Measurements from ENCODE around the gene INKA1.
"Not testable (repeated sequence)": the region's sequence is repeated elsewhere in the genome, so short reads cannot be mapped to it uniquely, and the experiment has no call there.

Gene INKA1

DNA sequence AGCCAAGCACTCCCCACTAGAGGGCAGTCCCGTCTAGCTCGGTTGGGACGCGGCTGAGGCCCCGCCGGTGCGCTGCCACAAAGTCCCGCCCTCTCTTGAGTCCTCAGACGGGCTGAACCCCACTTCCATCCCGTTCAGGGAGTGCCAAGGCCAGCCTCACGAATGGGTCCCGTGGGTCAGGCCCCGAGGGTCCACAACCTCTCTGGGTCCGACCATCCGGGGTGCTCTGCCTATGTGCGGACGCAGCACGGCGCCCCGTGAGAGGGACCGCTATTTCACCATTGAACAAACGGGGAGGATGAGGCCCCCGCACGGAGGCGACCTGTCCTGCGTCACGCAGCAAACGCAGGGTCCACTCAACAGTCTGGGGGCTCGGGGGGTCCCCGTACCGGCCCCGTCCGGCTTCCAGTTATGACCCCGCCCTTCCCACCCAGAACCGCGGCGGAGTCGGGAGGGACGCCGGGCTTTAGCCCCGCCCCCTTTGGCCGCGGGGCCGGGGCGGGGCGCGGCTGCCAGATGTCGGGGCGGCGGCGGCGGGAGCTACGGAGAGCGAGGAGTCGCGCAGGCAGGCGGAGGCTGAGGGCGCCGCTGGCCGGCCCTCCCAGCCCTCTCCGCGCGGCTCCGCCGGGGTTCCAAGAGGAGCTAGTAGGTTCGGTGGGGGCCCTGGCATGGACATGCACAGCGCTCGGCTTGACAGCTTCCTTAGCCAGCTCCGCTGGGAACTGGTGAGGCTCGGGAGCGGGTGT is at the start of gene INKA1:
TSS of gene INKA1 (plus strand) at position 543 of the 746 bp plus-strand sequence. CDS start at position 675, 132 bp downstream.
- no peak for DNase-seq

DNA sequence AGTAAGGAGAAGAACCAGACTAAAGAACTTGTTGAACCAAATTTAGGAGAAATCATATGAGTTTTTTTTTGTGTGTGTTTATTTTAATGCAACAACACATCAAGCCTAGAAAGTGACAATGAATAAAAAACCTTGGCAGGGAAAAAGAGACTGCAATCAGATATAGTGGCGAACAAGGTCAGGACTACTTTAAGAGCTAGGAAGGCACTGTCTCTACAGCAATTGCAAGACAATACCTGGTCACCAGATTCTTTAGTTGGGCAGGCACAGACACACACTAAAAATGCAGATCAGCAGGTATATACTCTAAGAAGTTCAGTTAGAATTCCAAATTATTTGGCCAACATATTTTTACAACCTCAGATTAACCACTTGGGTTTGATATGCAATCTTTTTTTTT is 48.5 kb upstream of the INKA1 start:
- no peak for DNase-seq

DNA sequence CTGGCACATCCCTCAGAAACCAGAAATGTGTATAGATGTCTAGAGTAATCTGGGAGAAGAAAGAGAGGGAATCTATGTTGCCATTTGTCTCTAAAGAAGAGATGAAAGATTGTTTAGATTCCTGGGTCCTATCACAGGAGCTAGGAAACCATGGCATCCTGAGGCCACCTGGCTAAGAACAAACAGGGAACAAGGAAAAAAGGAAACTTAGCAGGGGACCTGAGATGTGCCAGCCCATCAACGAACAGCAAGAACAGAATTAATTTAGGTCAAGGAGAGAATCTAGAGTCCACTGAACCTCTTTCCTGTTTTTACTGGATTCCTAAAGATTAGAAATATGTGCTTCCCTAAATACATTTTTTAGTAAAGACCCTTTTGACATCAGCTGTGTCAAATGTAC is 47.0 kb upstream of the INKA1 start:
- DNase-seq, result no peak

DNA sequence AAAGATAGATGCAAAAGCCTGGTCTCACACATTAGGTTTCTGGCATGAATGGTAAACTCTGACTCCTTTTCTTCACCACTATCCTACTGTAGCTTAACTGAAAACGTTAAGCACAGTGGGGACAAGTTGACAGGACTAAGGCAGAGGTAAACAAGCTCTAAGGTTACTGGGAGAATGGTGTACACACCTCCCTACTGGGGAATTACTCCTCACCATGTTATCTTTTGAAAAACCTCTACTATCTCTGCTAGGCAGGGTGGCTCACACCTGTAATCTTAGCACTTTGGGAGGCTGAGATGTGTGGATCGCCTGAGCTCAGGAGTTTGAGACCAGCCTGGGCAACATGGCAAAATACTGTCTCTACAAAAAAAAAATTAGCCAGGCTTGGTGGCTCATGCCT is 45.9 kb upstream of the INKA1 start:
- DNase-seq, result no peak

DNA sequence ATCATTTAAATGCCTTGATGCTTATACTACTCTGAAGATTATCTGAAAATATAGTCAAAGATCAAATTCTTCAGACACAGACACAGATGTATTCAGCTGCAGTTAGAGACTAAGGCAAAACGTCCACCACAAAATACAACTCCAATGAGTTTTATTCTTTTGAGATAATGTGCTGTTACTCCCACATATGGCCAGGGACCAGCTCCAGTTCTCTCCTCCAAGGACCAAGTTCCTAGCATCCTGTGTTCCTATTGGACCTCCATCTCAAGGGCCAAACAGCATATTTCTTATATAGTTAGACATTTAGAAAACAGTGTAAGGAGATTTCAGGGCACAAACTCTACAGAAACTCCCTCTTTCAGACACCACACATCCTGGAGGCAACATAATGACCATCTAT is 43.8 kb upstream of the INKA1 start:
- no peak for DNase-seq

DNA sequence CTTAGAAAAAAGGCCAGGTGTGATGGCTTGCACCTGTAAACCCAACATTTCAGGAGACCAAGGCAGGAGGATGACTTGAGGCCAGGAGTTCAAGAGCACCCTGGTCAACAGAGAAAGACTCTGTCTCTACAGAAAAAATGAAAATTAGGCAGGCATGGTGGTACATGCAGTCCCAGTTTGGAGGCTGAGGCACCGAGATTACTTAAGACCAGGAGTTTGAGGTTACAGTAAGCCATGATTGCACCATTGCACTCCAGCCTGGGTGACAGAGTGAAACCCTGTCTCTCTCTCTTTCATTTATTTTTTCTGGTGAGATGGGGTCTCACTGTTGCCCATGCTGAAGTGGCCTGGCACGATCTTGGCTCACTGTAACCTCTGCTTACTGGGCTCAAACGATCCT is 41.4 kb upstream of the INKA1 start:
- no peak for DNase-seq

DNA sequence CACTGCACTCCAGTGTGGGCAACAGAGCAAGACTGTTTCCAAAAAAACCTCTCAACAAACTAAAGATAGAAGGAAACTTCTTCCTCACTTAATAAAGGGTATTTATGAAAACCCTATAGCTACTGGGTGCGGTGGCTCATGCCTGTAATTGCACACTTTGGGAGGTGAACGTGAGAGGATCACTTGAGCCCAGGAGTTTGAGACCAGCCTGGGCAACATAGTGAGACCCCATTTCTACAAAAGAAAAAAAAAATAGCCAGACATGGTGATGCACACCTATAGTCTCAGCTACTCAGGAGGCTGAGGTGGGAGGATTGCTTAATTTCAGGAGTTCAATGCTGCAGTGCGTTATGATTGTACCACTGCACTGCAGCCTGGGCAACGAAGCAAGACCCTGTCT is 39.1 kb upstream of the INKA1 start:
- DNase-seq, result no peak

DNA sequence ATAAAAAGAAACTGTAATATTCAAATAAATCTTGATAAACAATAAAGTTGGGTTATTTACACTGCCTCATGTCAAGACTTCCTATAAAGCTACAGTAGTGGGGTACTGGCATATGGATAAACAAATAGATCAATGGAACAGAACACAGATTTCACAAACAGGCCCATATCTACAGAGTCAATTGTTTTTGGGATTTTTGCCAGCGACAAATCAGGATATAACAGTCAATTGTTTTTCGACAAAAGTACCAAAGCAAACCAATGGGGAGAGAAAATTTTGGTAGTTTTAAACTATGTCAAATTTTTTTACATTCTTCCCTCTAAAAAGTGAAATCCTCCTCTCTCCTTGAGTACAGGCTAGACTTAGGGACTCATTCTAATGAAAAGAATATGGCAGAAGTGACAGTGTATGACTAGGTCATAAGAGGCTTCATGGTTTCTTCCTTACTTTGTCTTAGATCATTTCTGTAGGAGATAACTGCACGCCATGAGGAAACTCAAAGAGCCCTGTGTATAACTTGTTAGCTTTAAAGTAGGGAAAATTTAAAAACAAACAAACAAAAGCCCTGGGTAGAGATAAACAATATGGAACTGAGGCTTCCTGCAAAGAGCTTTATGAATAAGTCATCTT is 33.7 kb upstream of the INKA1 start:
- no peak for DNase-seq

DNA sequence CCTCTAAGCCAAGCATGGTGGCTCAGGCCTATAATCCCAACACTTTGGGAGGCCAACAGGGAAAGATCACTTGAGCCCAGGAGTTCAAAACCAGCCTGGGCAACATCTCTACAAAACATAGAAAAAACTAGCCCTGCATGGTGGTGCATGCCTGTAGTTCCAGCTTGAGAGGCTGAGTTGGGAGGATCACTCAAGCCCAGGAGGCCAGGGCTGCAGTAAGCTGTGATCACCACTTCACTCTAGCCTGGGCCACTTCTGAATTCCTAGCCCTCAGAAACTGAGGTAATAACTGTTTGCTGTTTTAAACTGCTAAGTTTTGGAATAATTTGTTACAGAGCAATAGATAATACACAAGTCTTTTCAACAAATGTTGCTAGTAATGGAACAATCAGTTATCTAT is 33.1 kb upstream of the INKA1 start:
- DNase-seq, result no peak

DNA sequence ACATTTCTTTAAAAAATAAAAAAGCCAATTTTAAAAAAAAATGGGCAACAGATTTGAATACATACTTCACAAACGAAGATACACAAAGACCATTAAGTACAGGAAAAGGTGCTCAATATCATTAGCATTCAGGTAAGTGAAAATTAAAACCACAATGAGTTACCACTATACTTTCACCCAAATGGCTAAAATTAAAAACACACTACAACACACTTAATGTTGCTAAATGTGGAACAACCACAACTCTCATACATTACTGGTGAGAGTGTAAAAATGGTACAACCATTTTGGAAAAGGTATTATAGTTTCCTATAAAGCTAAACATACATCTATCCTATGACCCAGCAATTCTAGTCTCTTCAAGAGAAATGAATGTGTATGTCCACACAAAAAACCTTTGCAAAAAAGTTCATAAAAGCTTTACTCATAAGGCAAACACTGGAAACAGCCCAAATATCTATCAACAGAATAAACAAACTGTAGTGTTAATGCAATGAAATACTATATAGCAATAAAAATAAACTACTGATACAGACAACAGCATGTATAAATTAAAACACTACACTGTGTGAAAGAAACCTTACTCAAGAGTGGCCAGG is 31.6 kb upstream of the INKA1 start:
- DNase-seq, result no peak

DNA sequence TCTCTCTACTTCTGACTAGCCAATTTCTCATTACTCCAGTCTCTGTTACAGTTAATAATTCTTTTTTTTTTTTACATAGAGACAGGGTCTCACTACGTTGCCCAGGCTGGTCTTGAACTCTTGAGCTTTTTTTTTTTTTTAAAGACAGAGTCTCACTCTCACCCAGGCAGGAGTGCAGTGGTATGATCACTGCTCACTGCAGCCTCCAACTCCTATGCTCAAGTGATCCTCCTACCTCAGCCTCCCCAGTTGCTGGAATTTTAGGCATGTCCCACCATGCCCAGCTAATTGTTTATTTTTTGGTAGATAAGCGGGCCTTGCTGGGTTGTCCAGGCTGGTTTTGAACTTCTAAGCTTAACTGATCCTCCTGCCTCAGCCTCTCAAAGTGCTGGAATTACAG is 30.4 kb upstream of the INKA1 start:
- DNase-seq, result no peak

DNA sequence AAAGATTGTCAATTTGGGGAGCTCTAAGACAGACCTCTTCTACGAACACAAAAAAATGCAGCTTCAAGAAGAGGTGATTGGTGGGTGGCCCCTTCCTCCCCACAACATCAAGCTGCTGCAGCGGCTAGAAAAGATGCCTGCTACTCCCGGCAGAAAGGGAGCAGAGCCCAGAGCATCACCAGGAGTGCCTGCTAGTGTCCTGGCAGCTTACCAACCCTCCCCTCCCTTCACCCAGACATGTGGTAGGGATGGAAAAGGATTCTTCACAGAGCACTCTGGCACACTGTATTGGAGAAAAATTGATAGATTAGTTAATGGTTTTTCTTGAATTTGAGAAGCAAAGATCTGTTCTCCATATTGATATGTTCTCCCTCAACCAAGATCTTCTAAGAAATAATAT is 27.5 kb upstream of the INKA1 start:
- no peak for DNase-seq

DNA sequence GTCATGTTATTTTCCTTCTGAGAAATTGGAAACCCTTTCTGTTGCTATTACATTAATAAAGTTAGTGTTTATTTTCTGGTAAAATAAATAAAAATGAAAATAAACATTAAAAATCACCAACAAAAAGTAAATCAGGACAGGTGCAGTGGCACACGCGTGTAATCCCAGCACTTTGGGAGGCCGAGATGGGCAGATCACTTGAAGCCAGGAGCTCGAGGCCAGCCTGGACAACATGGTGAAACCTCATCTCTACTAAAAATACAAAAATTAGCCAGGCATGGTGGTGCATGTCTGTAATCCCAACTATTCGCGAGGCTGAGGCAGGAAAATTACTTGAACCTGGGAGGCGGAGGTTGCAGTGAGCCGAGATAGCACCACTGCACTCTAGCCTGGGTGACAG is 27.0 kb upstream of the INKA1 start:
- DNase-seq, result not testable (repeated sequence)

DNA sequence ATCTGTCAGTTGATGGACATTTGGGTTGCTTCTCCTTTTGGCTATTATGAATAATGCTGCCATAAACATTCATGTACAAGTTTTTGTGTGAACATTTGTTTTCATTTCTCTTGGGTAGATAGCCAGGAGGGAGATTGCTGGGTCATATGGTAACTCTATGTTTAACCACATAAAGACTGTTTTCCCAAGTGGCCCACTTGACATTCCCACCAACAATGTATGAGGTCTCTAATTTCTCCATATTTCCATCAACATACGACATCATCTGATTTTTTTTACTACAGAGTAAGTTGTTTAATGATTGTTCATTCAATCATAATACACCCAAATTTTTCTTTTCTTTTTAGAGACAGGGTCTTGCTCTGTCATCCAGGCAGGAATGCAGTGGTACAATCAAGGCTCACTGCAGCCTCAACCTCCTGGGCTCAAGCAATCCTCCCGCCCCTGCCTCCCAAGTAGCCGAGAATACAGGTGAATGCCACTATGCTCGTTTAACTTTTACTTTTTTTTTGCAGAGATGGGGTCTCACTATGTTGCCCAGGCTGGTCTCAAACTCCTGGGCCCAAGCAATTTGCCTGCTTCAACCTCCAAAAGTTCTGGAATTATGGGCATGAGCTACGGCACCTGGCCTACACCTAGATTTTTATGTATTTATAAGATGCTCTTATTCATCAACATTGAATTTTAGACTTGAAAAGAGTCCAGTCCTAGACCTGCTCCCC is 23.5 kb upstream of the INKA1 start:
- no peak for DNase-seq

DNA sequence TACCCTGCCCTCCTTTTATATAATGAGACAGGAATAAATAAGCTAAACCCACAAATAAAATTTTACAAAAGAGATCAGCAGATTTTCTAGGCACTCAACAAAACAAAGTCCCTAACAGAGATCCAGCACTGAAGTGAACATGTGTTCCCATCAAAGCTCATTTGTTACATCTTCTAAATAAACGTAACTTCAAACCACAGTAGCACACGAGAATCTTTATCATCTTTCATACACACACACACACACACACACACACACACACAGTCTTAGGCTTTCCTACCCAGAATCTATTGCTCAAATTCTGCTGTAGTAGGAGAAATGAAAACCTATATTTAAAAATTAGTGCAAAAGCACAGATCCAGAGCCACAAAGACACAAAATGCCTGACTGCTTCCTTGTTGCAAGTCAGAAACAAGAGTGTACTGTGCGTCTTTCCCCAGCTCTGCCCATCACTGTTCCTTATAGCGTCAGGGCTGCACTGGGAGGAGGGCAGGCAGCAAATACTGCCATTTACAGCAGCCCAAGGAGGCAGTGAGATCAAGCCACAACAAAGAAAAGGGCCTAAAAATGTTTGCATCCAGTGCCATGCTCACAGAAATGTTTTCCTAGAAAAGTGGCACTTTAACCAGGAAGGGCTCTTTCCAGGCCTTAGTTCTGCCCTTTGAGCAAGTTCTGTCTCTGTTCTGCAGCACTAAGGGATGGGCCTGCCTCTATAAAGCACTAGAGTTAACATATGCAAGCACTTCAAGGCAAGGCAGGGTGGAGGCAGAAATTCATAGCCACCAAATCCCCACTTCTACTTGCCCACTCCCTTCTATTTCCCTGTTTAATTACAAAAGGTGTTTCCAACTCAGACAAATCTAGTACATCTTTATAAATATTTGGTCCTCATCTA is 22.7 kb upstream of the INKA1 start:
- no peak for DNase-seq

DNA sequence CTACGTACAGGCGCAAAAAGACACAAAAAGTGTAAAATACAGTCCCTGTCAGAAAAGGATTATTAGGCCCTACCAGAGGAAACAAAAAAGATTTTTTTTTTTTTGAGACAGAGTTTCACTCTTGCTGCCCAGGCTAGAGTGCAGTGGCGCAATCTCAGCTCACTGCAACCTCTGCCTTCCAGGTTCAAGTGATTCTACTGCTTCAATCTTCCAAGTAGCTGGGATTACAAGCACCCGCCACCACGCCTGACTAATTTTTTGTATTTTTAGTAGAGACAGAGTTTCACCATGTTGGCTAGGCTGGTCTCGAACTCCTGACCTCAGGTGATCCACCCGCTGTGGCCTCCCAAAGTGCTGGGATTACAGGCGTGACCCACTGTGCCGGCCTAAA is 22.1 kb upstream of the INKA1 start:
- not testable (repeated sequence) for DNase-seq

DNA sequence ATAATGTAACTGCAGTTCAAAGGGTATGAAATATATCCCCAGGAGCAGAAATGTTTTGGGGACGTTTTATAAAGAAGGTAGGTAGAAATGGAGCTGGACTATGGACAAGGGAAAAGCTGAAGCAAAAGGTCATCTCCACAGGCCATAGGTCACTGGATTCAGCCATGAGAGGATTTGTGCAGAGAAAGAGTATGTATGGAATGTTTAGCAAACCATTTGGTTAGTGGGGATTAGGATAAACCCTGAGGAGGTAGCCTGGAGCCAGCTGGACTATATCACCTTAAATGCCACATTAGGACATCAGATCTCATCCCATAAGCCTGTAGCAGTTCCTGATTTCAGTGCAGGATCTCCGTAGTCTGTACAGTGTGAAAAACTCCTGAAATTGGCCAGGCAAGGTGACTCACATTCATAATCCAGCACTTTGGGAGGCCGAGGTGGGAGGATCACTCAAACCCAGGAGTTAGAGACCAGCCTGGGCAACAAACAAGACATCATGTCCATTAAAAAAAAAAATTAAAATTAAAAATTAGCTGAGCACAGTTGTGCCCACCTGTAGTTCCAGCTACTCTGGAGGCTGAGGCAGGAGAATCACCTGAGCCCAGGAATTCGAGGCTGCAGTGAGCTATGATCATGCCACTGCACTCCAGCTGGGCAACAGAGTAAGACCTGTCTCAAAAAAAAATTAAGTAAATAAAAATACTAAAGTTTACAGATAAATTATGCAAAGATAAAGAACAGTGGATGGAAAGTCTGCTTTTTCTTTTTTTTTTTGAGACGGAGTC is 21.5 kb upstream of the INKA1 start:
- DNase-seq, result no peak

DNA sequence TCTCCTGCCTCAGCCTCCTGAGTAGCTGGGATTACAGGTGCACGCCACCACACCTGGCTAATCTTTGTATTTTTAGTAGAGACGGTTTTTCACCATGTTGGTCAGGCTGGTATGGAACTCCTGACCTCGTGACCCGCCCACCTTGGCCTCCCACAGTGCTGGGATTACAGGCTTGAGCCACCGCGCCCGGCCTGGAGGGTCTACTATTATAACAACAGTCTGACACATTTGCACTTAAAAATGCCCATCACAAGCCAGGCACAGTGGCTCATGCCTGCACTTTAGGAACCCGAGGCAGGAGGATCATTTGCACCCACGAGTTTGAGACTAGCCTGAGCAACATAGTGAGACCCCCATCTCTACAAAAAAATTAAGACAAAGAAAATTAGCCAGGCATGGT is 20.8 kb upstream of the INKA1 start:
- not testable (repeated sequence) for DNase-seq

DNA sequence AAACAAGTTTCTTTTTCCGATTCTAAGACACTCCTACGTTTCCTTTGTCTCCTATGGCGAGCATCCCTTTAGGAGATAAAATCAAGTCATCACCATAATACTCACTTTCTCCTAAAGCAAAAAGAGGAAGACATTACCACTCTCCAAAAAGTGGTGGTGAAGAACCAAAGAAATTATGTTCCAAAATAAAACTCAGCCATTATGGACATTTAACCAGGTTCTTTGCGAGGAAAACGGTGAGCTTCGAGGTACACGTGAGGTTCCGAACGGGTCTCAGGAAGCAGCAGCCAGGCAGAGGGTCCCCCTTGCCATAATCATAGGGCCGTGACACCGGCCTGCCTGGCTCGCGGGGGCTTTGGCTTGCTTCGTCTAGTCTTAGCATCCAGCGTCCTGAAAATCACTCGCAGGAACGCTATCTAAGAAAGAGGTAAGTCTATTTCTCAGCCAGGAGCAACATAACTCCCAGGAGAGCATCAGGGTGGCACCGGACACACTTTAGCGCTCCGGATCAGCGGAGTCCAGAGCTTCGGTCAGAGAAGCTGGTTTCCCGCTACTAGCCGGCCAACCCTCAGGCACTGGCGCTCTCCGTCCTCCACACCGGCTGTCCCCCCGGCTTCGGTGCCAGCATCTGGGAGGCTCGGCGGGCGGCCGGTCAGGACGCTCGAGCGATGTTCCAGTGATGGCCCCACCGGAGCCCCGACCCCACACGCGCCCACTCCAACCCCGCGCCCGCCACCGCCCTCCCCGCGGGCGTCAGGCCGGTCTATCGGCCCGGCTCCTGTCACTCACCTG is 17.3 kb upstream of the INKA1 start:
- DNase-seq, result no peak

DNA sequence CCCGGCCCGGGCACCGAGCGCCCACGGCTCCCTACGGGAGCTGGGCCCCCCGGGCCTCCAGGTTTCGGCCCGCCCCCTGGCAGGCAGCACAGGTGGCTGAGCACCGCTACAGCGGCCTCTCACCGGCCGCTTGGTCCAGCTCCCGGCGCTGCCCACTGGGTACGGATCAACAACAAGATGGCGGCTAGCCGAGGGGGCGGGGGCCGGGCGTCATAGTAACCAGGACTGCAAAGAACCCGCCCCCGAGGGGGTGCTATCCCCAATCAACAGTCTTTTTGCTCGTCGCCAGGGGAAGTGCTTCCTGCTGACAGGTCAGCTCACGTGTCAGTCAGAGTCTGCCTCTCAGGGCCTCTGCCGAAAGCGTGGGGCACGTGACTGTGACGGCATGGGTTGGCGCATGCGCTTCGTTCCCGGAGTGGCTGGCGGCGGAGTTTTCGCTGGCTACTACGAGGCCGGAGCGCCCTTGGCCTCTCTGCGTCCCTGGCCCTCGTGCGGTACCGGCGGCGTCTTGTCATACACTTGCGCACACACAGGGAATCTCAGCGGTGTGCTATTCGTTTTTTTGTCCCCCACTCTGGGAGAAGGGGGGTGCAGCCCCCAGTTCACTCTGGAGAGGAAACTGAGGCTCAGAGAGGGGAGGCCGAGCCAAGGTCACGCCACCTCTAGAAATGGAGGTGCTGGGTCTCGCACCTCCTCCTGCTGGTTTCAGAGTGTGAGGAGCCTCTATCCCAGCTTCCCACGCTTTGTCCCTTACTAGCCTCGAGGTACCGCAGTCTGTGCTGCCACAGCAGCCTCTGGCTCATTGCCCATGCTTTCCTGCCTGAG is 16.5 kb upstream of the INKA1 start, which contains the start of gene IP6K1:
TSS of gene IP6K1 (minus strand) at position 186 of the 825 bp plus-strand sequence. CDS start 38,502 bp downstream, outside the sequence.
- DNase-seq, result no peak

Data from cortex of kidney (tissue), 1 donor.